PC-3 (cell line): ENCODE measurements around the gene MLST8. TPM values are rescaled to one million over a fixed set of nuclear protein-coding genes. Genes with fewer than 3 reads are reported as not detected.

Experiments used
- ATAC-seq: fragments of 200-7000 bp; cut with Tn5 transposase; 2 replicates; pipeline ENCODE4 v1.9.1; 2020; ENCODE audit warnings: mild to moderate bottlenecking, moderate library complexity
- BruUV-seq: library from RNA; stranded (reverse); fragments of 400-500 nt; replicated peaks from 2 replicates; lab custom pipeline; 2021; lab: Mats Ljungman, UMichigan
- CTCF ChIA-PET: fragments of 300-600 bp; sonication (Branson Sonifier 250); formaldehyde crosslinking; loops from one replicate; lab custom pipeline; 2022; ENCODE audit warnings: antibody characterized with exemption; lab: Charles Lee
- POLR2A ChIA-PET: fragments of 300-600 bp; sonication (Branson Sonifier 250); formaldehyde crosslinking; loops from one replicate; lab custom pipeline; 2022; ENCODE audit warnings: antibody characterized with exemption; ENCODE audit not compliant: unreplicated experiment; lab: Charles Lee
- DNase-seq: peaks from one replicate; pipeline ENCODE4 v3.0.0-alpha.2; 2015
- H2AFZ ChIP-seq: fragments of 300-600 bp; sonication (generic); 2 replicates; pipeline ENCODE4 v1.6.0; 2016; ENCODE audit warnings: antibody characterized with exemption, low read length
- H3F3A ChIP-seq: fragments of 300-600 bp; sonication (generic); one replicate; pipeline ENCODE4 v1.6.0; 2017; ENCODE audit warnings: antibody characterized with exemption, low read length, control low read depth, mild to moderate bottlenecking; ENCODE audit not compliant: unreplicated experiment
- H3K27ac ChIP-seq: fragments of 300-600 bp; sonication (generic); 2 replicates; pipeline ENCODE4 v1.5.1; 2016; ENCODE audit warnings: mild to moderate bottlenecking, low read length
- H3K27me3 ChIP-seq: fragments of 300-600 bp; sonication (generic); 2 replicates; pipeline ENCODE4 v1.6.1; 2016; ENCODE audit warnings: low read length, mixed read lengths
- H3K36me3 ChIP-seq: fragments of 300-600 bp; sonication (generic); 2 replicates; pipeline ENCODE4 v1.6.1; 2016; ENCODE audit warnings: low read depth, mixed run types, low read length, mixed read lengths
- H3K4me1 ChIP-seq: fragments of 300-600 bp; sonication (generic); 2 replicates; pipeline ENCODE4 v1.5.1; 2016; ENCODE audit warnings: low read length; ENCODE audit not compliant: insufficient read depth
- H3K4me2 ChIP-seq: fragments of 300-600 bp; sonication (generic); 2 replicates; pipeline ENCODE4 v1.6.0; 2016; ENCODE audit warnings: low read length
- H3K4me3 ChIP-seq: fragments of 300-600 bp; sonication (generic); 2 replicates; pipeline ENCODE4 v1.5.1; 2016; ENCODE audit warnings: mild to moderate bottlenecking, low read length, mixed read lengths
- H3K79me2 ChIP-seq: fragments of 300-600 bp; sonication (generic); 2 replicates; pipeline ENCODE4 v1.6.1; 2017; ENCODE audit warnings: low read length, mixed read lengths
- H3K9ac ChIP-seq: fragments of 300-600 bp; sonication (generic); 2 replicates; pipeline ENCODE4 v1.6.0; 2016; ENCODE audit warnings: mild to moderate bottlenecking, low read length
- H3K9me2 ChIP-seq: fragments of 300-600 bp; sonication (generic); replicated peaks from 2 replicates; pipeline ENCODE4 v1.6.1; 2016; ENCODE audit warnings: mixed run types, low read length, mixed read lengths
- H3K9me3 ChIP-seq: fragments of 300-600 bp; sonication (generic); 2 replicates; pipeline ENCODE4 v1.6.1; 2016; ENCODE audit warnings: low read length, mixed read lengths
- H4K20me1 ChIP-seq: fragments of 300-600 bp; sonication (generic); 2 replicates; pipeline ENCODE4 v1.6.1; 2016; ENCODE audit warnings: low read length, mixed read lengths
- EZH2 ChIP-seq: fragments of 300-600 bp; sonication (generic); IDR thresholded peaks from one replicate; pipeline ENCODE4 v1.6.1; 2017; ENCODE audit warnings: antibody characterized with exemption, mild to moderate bottlenecking, low read length; ENCODE audit not compliant: unreplicated experiment
- EZH2phosphoT487 ChIP-seq: fragments of 300-600 bp; sonication (generic); IDR thresholded peaks from 2 replicates; pipeline ENCODE4 v1.6.1; 2018; ENCODE audit warnings: mild to moderate bottlenecking, antibody characterized with exemption, low read length, borderline replicate concordance
- intact Hi-C: fragments of 100-400 bp; cut with micrococcal nuclease; formaldehyde crosslinking; loops from 2 replicates; pipeline ENCODE4 v1.9.0; 2023
- total RNA-seq: library from RNA; depleted of rRNA; stranded (reverse); fragments of >200 nt; gene quantifications from 2 replicates; pipeline ENCODE4 v1.2.3, GENCODE V29; 2014
- TF ChIP-seq, protein P1 (sequence below): fragments of 300-600 bp; sonication (generic); conservative IDR thresholded peaks from 2 replicates; pipeline ENCODE4 v1.5.1; 2017; ENCODE audit warnings: antibody characterized with exemption, low read depth, mild to moderate bottlenecking, low read length

Gene MLST8
- total RNA-seq, 1 experiment from 2014 or later, result 63.3 TPM

GRCh38 chr16:2244926-2245795 lies 39.9 kb downstream of the MLST8 start:
- Histone ChIP-seq H3K9ac (no peak overlapping the region), H3F3A (no peaks in the 10 kb centered on the region), H3K27me3 (no peaks in the 10 kb centered on the region), H3K36me3 (peaks cover 7% of the 10 kb centered on the region; the same call in 1 of the 2 replicates), H3K4me1 (peaks cover 7% of the 10 kb centered on the region; the same call in 1 of the 2 replicates), H2AFZ (no peak overlapping the region), H3K4me3 (no peak overlapping the region), H3K79me2 (peaks cover 17% of the 10 kb centered on the region), H3K9me3 (no peaks in the 10 kb centered on the region), H3K4me2 (no peak overlapping the region), H3K27ac (no peak overlapping the region), H4K20me1 (no peaks in the 10 kb centered on the region), H3K9me2 (no peaks in the 10 kb centered on the region)
- BruUV-seq, result no TSS peak
- TF ChIP-seq EZH2phosphoT487 (no peak), EZH2 (no peak)
- TF ChIP-seq, protein P1, sequence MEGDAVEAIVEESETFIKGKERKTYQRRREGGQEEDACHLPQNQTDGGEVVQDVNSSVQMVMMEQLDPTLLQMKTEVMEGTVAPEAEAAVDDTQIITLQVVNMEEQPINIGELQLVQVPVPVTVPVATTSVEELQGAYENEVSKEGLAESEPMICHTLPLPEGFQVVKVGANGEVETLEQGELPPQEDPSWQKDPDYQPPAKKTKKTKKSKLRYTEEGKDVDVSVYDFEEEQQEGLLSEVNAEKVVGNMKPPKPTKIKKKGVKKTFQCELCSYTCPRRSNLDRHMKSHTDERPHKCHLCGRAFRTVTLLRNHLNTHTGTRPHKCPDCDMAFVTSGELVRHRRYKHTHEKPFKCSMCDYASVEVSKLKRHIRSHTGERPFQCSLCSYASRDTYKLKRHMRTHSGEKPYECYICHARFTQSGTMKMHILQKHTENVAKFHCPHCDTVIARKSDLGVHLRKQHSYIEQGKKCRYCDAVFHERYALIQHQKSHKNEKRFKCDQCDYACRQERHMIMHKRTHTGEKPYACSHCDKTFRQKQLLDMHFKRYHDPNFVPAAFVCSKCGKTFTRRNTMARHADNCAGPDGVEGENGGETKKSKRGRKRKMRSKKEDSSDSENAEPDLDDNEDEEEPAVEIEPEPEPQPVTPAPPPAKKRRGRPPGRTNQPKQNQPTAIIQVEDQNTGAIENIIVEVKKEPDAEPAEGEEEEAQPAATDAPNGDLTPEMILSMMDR, result no peak
- ChIA-PET CTCF (no interaction called here), POLR2A (interaction anchor here (0.6 kb wide), 1 partner anchor 10 kb away, joined by 3 read pairs; no protein-coding TSS in a partner anchor)
- peak; percentile 83 for ATAC-seq
- peak; percentile 48 for DNase-seq
- intact Hi-C loops, result no loop called here

DNA sequence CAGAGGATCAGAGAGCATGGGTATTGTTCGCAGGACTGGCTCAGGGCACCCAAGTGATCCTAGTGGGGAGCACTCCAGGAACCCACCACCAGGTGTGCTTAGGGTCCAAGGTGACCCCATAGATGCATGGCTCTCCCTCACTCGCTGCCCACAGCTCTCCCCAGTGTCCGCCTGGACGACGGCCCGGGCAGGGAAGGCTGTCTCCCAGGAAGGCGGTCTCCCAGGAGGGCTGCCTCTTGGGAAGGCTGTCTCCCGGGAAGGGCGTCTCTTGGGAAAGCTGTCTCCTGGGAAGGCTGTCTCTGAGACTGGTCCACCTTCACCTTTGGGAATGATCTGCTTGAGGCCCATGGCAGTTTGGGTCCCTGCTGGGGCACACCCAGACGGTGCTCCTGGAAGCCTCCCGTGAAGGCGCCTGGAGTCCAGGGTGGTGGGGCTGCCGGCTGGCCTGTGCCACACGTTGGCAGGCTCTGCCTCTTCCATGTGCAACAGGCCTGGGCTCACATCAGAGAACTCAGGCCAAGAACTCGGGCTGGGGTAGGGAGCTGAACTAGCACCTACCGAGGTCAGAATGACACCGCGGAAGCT lies 41.1 kb downstream of the MLST8 start:
- no peak for TF ChIP-seq EZH2phosphoT487
- TF ChIP-seq, protein P1, result no peak
- TF ChIP-seq EZH2, result no peak
- Histone ChIP-seq H3K9me2 (no peaks in the 10 kb centered on the region), H3K36me3 (peaks cover 7% of the 10 kb centered on the region; the same call in 1 of the 2 replicates), H2AFZ (no peak overlapping the region), H3K79me2 (peaks cover 26% of the 10 kb centered on the region), H3K9me3 (no peaks in the 10 kb centered on the region), H3K27ac (no peak overlapping the region), H3K27me3 (no peaks in the 10 kb centered on the region), H3K4me3 (no peak overlapping the region), H3K4me1 (peaks cover 7% of the 10 kb centered on the region; the same call in 1 of the 2 replicates), H3K4me2 (no peak overlapping the region), H3F3A (no peaks in the 10 kb centered on the region), H3K9ac (no peak overlapping the region), H4K20me1 (no peaks in the 10 kb centered on the region)
- ATAC-seq (no peak), DNase-seq (no peak)
- POLR2A ChIA-PET, result no interaction called here
- BruUV-seq, result no TSS peak
- intact Hi-C loops, result no loop called here
- CTCF ChIA-PET, result no interaction called here
